GM18861 (cell line): ENCODE data around the gene C1QTNF7.

Source experiments
- ATAC-seq: cut with Tn5 transposase; IDR thresholded peaks from one replicate; pipeline ENCODE4 v1.9.1; 2021; ENCODE audit not compliant: unreplicated experiment

C1QTNF7 gene

DNA sequence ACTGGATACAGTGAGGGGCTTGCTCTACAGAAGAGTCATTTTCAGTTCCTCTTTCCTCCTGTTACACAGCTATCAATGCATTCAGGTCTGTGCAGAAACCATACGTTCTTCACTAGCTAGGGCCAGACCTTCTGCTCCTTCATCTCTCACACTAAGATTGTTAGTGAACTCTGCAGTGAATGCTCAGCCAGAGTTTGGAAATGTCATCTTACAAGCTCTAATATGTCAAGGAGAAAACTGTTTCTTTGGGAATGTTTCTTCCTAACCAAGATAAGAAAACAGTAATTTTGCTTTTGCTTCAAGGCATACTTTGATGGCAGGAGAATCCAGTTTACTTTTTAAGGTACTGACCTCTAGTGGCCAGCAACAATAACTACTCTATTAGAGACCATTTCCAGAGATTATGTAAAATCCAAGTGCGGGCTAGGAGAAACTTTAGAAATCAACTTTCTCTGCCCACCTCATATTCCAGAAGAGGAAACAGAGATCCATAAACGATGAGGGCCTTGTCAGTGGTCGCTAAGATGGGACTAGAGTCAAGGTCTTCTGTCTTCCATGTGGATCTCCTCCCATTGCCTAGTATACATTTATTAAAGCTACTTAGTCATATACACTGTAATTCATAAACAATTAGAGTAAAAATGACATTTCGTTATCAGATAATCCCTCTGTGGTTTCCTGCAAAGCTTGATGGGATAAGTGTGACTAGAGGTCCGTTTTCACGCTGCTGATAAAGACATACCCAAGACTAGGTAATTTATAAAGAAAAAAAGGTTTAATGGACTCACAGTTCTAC is 29.8 kb downstream of the C1QTNF7 start:
- ATAC-seq = peak; percentile 95

DNA sequence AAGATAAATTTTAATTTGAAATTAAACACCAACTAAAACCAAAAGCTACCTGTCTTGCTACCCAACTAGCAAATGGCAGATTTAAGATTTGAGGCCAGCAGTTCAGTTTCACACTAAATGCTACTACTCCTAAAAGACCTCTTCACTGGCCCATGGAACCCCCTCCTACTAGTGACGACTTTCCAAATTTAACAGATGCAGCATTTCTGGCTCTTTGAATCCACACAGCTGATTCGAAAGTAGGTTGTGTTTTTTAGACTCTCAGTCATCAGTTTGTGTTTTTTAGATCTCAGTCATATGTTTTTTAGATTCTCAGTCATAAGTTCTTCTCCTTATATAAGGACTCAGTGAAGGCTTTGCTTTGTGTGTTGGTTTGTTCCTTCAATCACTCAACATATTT is 30.8 kb downstream of the C1QTNF7 start:
- ATAC-seq = no peak

DNA sequence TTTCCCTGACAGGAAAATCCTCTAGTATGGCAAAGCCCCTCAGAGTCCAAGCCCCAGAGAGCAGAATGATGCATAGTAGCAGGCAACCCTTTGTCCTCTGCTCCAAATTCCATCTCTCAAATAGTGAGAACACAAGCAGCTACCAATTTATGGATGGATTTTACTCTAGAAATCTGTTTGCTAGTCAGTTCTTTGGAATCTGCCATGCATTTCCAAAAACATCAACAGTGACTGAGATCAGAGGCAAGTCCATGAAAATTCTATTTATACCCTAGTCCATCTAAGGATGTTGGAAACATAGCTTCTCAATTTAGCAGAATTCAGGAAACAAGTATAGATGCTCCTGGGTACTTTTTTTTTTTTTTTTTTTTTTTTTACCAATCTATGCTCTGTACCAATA is 31.9 kb downstream of the C1QTNF7 start:
- no peak for ATAC-seq

GRCh38 chr4:15466596-15466995 is 38.8 kb downstream of the C1QTNF7 start:
- no peak for ATAC-seq

- no peak for ATAC-seq
These were observed 41.7 kb downstream of the C1QTNF7 start, which contains the start of gene CC2D2A for GRCh38 chr4:15469402-15470127. Gene CC2D2A (plus strand): TSS chr4:15469882. CDS start chr4:15475933, 6,051 bp downstream.

DNA sequence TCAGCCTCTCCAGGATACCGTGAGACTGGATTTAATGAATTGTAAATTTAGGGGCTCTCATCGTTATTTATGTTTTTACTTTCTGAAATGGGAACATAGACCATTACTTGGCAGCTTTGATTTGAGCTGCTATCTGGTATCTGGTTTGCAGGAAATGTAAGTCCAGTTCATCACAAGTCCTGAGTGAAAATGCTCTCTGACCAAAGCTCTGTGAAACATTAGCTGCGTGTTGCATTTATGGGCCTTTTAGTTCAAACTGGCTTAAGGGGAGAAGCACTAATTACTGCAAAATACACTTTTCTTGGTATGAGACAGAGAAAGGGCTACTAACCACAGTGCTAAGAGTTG is 42.3 kb downstream of the C1QTNF7 start:
- no peak for ATAC-seq

GRCh38 chr4:15476396-15476795 is 48.6 kb downstream of the C1QTNF7 start:
- no peak for ATAC-seq

DNA sequence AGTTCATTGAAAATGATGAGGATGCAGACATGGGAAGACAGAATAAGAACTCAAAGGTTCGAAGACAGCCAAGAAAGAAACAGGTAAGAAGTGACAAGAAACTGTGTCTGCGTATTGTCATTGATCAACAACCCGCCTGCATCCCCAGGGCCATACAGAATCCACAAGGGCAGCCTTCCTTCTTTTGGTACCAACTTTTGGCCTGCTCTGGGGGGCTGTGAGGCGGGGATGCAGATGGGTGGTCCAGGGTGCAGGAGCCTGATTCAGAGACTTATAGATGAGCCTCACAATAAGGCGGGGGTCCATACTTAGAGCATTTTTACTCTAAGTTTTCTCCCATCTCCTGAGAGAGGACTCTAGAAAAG is 50.9 kb downstream of the C1QTNF7 start:
- ATAC-seq = no peak

DNA sequence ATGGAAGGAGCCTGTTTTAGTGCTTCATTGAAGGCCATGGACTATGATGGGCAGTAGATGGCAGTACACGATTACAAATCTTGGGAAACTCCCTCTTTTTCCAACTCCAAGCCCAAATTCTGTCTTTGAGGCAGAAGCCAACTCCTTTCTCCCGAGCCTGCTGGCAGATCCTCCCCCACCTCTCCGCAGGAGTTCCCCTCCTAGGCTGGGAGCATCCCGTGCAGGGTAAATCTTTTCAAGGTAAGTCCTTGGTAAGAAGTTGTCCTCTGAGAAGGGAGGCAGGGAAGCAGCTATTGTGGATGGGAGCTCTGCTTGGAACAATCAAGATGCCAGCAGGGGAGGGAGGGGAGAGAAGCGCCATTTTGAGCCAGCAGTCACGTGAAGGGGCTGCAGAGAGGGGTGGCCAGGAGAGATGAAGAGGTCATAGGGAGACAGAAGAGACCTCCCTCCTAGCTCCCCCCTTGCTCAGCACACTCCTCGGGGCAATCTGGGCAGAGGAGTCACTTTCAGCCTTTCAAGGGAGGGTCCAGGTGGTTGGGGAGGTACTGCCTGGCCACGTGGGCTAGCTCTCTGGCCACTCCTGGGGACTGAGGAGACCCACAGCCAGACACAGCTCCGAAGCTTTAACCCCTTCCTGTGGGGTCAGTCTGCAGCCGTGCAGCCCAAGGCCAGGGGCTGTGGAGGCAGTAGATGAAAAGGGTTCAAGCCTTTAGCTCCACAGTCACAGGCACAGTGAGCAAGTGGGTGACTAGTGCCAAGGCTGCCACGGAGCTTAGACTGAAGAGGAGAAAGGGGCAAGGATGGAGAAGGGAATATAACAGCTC is 51.5 kb downstream of the C1QTNF7 start:
- no peak for ATAC-seq

DNA sequence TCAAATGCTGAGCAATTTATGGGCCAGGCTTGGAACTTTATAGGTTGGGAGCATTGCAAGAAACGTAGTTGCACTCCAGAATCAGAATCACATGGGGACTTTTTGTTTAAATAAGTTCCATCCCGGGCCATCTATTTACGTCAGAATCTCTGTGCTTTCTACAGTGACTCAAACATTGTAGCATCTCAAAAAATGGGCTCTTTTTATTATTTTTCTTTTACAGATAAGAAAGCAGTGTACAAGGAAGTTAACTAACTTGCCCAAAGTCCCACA is 52.0 kb downstream of the C1QTNF7 start:
- ATAC-seq = no peak

- no peak for ATAC-seq
These were observed 54.3 kb downstream of the C1QTNF7 start for GRCh38 chr4:15481961-15482745.

DNA sequence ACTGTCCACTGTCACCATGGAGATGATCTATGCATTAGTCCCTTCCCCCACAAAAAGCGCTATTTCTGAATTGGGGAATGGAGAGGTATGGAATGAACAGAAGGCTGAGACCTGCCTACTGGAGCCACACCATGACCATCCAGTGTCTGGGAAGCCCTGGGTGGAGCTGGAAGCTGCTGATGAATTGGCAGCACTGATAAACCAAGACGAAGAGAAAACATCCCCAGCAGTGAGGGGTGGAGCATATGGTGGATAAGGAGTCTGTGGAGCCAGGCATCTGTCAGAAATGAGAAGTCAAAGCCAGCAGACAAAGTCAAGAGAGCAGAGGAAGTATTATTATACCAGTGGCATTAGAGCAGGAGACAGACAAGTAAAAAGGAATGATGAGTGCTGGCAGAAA is 55.0 kb downstream of the C1QTNF7 start:
- no peak for ATAC-seq

DNA sequence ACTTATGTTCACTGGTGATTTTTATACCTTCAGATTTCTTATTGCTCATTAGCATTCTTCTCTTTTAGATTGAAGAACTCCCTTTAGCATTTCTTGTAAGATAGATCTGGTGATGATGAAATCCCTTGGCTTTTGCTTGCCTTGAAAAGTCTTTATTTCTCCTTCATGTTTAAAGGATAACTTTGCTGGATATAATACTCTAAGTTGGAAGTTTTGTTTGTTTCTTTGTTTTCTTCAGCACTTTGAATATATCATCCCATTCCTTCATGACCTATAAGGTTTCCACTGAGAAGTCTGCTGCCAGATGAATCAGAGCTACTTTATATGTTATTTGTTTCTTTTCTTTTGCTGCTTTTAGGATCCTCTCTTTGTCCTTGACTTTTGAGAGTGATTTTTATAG is 60.3 kb downstream of the C1QTNF7 start:
- ATAC-seq = no peak

DNA sequence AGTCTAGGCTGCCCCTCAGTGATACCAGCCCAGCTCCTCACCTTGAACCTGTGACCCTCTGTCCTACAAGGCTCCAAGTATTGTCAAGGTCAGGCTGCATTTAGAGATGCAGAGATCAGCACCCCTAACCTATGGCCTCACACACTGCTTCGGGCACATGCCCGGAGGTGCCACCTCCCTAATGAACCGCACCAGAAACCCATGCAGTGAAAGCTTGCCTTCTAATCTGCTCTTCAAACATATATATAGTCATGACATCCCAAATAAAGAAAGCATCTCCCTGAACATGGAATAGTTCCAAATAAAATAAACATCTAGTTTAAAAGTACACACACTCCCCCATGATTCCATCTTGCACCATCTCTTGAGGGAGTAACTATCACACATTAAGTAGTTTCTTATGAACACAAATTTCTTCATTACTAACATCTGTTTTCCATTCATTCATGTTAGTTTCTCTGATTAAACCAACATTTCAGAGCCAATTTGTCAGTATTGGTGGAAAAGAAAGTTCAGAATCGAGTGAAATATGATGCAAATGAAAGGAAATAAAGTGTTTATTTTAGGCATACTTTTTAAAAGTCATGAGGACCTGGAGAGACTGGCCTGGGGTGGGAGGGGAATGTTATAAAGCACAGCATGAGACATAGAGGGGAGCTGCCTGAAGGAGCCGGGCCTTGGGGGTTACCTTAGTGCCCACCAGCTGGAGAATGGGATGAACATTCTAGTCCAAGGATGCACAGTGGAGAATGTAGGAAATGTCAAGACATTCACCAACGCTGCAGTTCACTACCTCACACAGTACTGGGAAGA is 61.0 kb downstream of the C1QTNF7 start:
- ATAC-seq = no peak

GRCh38 chr4:15489551-15489950 is 61.7 kb downstream of the C1QTNF7 start:
- ATAC-seq = no peak

DNA sequence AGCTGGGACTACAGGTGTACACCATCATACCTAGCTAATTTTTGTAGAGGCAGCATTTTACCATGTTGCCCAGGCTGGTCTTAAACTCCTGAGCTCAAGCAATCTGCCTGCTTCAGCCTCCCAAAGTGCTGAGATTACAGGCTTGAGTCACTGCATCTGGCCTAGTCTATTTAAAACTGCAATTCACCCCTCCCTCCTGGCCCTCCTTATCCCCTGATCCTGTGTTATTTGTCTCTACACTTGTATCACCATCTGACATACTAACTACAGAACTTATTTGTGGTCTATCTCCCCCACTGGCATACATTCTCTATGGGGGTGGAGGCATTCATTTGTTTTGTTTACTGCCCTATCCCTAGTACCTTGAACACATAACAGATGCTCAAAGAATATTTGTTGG is 65.6 kb downstream of the C1QTNF7 start:
- ATAC-seq = no peak

DNA sequence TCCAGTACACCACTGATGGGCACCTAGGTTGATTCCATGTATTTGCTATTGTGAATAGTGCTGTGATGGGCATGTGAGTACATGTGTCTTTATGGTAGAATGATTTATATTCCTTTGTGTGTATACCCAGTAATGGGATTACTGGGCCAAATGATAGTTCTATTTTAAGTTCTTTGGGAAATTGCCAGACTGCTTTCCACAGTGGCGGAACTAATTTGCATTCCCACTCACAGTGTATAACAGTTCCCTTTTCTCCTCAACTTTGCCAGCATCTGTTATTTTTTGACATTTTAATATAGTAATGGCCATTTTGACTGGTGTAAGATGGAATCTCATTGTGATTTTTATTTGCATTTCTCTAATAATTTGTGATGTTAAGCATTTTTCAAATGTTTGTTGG is 67.8 kb downstream of the C1QTNF7 start:
- ATAC-seq = no peak
